ENCODE data around the gene BRIX1.

DNA sequence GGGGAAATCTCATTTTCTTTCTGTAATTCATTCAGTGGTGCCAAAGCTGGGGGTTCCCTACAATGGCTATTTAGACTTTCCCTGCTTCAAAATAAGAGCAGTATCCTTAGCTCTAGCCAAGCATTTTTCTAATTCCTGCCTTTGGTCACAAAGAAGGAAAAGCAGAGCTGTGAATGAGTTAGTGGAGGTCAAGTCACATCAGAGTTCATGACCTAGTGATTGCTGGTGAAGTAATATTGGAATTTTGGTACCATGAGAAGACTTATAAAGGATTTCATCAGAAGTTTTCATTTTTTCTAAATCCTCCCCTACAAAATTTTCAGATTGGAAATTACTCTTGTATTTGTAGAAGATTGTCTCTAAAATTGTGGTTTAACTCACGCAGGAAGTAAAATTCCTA lies 41.8 kb downstream of the BRIX1 start:
- TF ChIP-seq CTCF (conservative IDR thresholded peaks at IDR 0.05; ENCODE audit: low read depth, low read length) (no peak), EZH2 (IDR thresholded peaks at IDR 0.05; ENCODE audit: borderline replicate concordance, low read depth, low read length, poor library complexity, severe bottlenecking) (no peak)
